Vagina (tissue), 2 donors: ENCODE data around the gene SLC22A4. TPM values are rescaled to one million over a fixed set of nuclear protein-coding genes. Genes with fewer than 3 reads are reported as not detected.

Source experiments
- DNase-seq, 2 donors: peaks; one replicate each; pipeline ENCODE4 v3.0.0-alpha.2; 2017; ENCODE audit errors: extremely low spot score in 2 of 2
- H3K27ac ChIP-seq: fragments of 200-600 bp; sonication (generic); one replicate; pipeline ENCODE4 v1.5.1; 2019
- H3K27me3 ChIP-seq: fragments of 200-600 bp; sonication (generic); one replicate; pipeline ENCODE4 v1.5.1; 2019
- H3K36me3 ChIP-seq, 2 donors: fragments of 200-600 bp; sonication (generic); one replicate each; pipeline ENCODE4 v1.5.1; 2017 to 2019
- H3K4me1 ChIP-seq: fragments of 200-600 bp; sonication (generic); one replicate; pipeline ENCODE4 v1.5.1; 2019
- H3K4me3 ChIP-seq, 2 donors: fragments of 200-600 bp; sonication (generic); 1 replicate in 1 of 2; 2 replicates in 1 of 2; pipeline ENCODE4 v1.5.1; 2016 to 2019
- H3K9me3 ChIP-seq: fragments of 200-600 bp; sonication (generic); one replicate; pipeline ENCODE4 v1.5.1; 2019
- CTCF ChIP-seq, 3 experiments: fragments of 450-650 bp in 2 of 3; fragments of 200-600 bp in 1 of 3; sonication (generic) in 1 of 3; IDR thresholded peaks; one replicate each; pipeline ENCODE4 v1.5.1; 2017 to 2019; ENCODE audit warnings: antibody characterized with exemption in 3 of 3, mild to moderate bottlenecking in 2 of 3, moderate library complexity in 2 of 3
- POLR2A ChIP-seq, 2 donors: fragments of 450-650 bp; IDR thresholded peaks; one replicate each; pipeline ENCODE4 v1.6.1; 2017; ENCODE audit warnings: antibody characterized with exemption in 2 of 2, mild to moderate bottlenecking in 2 of 2, moderate library complexity in 2 of 2
- POLR2AphosphoS5 ChIP-seq, 2 donors: sonication (generic); formaldehyde crosslinking; IDR thresholded peaks; one replicate each; pipeline ENCODE4 v1.9.0; 2017; ENCODE audit warnings: antibody characterized with exemption in 2 of 2, mild to moderate bottlenecking in 2 of 2, low read depth in 1 of 2; ENCODE audit not compliant: insufficient read depth in 1 of 2
- intact Hi-C: fragments of 100-400 bp; cut with DNase I; formaldehyde crosslinking; loops from one replicate; pipeline ENCODE4 v1.15.1; 2023
- total RNA-seq: library from RNA; depleted of rRNA; stranded (reverse); fragments of >200 nt; gene quantifications from one replicate; pipeline ENCODE4 v1.2.3, GENCODE V29; 2016

Gene SLC22A4
- total RNA-seq, 1 donor from 2014 or later, result 1.7 TPM

- TF ChIP-seq POLR2A (IDR thresholded peaks at IDR 0.05) (no peak), POLR2AphosphoS5 (IDR thresholded peaks at IDR 0.05; ENCODE audit: insufficient read depth in 1 of 2, low read depth in 1 of 2) (peak in 1 of 2 donors; percentile 20)
- no peaks in the 10 kb centered on the region for H3K36me3 ChIP-seq
- H3K27ac ChIP-seq, result peak within 1 kb of the TSS; percentile 87
- peaks cover 38% of the 10 kb centered on the region for H3K4me1 ChIP-seq
- peak in 1 of 2 donors; percentile 91 for DNase-seq
- intact Hi-C loops, result loop anchor here (10.0 kb wide), 2 partner anchors 75 to 115 kb away; partner anchors contain the start of genes PDLIM4 and SLC22A4
- H3K4me3 ChIP-seq, result peak within 1 kb of the TSS; percentile 58 to 74
- H3K27me3 ChIP-seq, result no peaks in the 10 kb centered on the region
- H3K9me3 ChIP-seq, result no peaks in the 10 kb centered on the region
Measured at GRCh38 chr5:132369474-132370180, 75.4 kb downstream of the SLC22A4 start, which contains the start of gene SLC22A5. TSS of gene SLC22A5 (plus strand) at chr5:132369710. CDS start at chr5:132369973, 263 bp downstream.

- peak overlapping the region; percentile 87 for H3K27ac ChIP-seq
- peaks cover 35% of the 10 kb centered on the region for H3K4me1 ChIP-seq
- TF ChIP-seq POLR2AphosphoS5 (IDR thresholded peaks at IDR 0.05; ENCODE audit: insufficient read depth in 1 of 2, low read depth in 1 of 2) (no peak), CTCF (IDR thresholded peaks at IDR 0.05) (no peak), POLR2A (IDR thresholded peaks at IDR 0.05) (no peak)
- peak overlapping the region; percentile 58 to 74 for H3K4me3 ChIP-seq
- H3K36me3 ChIP-seq, result no peaks in the 10 kb centered on the region
- no peaks in the 10 kb centered on the region for H3K27me3 ChIP-seq
- peak in 1 of 2 donors; percentile 83 for DNase-seq
- intact Hi-C loops, result loop anchor here (10.0 kb wide), 1 partner anchor 116 kb away; the partner anchor contains the start of gene PDLIM4
- no peaks in the 10 kb centered on the region for H3K9me3 ChIP-seq
Measured at GRCh38 chr5:132370181-132370970, 76.2 kb downstream of the SLC22A4 start.

- Histone ChIP-seq H3K27ac (no peak overlapping the region), H3K4me1 (peaks cover 35% of the 10 kb centered on the region), H3K27me3 (no peaks in the 10 kb centered on the region), H3K9me3 (no peaks in the 10 kb centered on the region), H3K4me3 (peak overlapping the region; percentile 58 to 74), H3K36me3 (no peaks in the 10 kb centered on the region)
- TF ChIP-seq CTCF (IDR thresholded peaks at IDR 0.05) (no peak), POLR2A (IDR thresholded peaks at IDR 0.05) (no peak), POLR2AphosphoS5 (IDR thresholded peaks at IDR 0.05; ENCODE audit: insufficient read depth in 1 of 2, low read depth in 1 of 2) (no peak)
- intact Hi-C loops, result loop anchor here (10.0 kb wide), 1 partner anchor 116 kb away; the partner anchor contains the start of gene PDLIM4
- peak; percentile 37 to 80 for DNase-seq
Measured at GRCh38 chr5:132370971-132371602, 76.9 kb downstream of the SLC22A4 start.

GRCh38 chr5:132371603-132371994 is 77.4 kb downstream of the SLC22A4 start:
- no peaks in the 10 kb centered on the region for H3K36me3 ChIP-seq
- H3K27me3 ChIP-seq, result no peaks in the 10 kb centered on the region
- H3K27ac ChIP-seq, result no peak overlapping the region
- intact Hi-C loops, result loop anchor here (10.0 kb wide), 1 partner anchor 117 kb away; the partner anchor contains the start of gene PDLIM4
- DNase-seq, result peak; percentile 55 to 77
- TF ChIP-seq POLR2AphosphoS5 (IDR thresholded peaks at IDR 0.05; ENCODE audit: insufficient read depth in 1 of 2, low read depth in 1 of 2) (no peak), POLR2A (IDR thresholded peaks at IDR 0.05) (no peak), CTCF (IDR thresholded peaks at IDR 0.05) (no peak)
- H3K9me3 ChIP-seq, result no peaks in the 10 kb centered on the region
- H3K4me3 ChIP-seq, result no peak overlapping the region
- H3K4me1 ChIP-seq, result peaks cover 35% of the 10 kb centered on the region

- Histone ChIP-seq H3K27me3 (no peaks in the 10 kb centered on the region), H3K9me3 (no peaks in the 10 kb centered on the region), H3K36me3 (no peaks in the 10 kb centered on the region), H3K4me3 (no peak overlapping the region), H3K4me1 (peaks cover 41% of the 10 kb centered on the region), H3K27ac (no peak overlapping the region)
- peak in 1 of 2 donors; percentile 79 for DNase-seq
- intact Hi-C loops, result loop anchor here (10.0 kb wide), 1 partner anchor 117 kb away; the partner anchor contains the start of gene PDLIM4
- TF ChIP-seq POLR2A (IDR thresholded peaks at IDR 0.05), result no peak
Measured at GRCh38 chr5:132372127-132372526, 77.9 kb downstream of the SLC22A4 start.
